Activated effector memory CD4-positive, alpha-beta T cell treated with Interleukin-2 at 50 U/mL for 16 hours (primary cell): ENCODE results near the gene PPAN.

ENCODE experiments used
- DNase-seq: peaks from one replicate; pipeline ENCODE4 v3.0.0-alpha.2; 2020

PPAN gene

GRCh38 chr19:10114651-10115391 is 8.7 kb downstream of the PPAN start:
- DNase-seq = no peak

GRCh38 chr19:10115392-10116084 is 9.4 kb downstream of the PPAN start:
- DNase-seq = no peak

GRCh38 chr19:10116085-10116865 is 10.1 kb downstream of the PPAN start:
- DNase-seq = no peak

- DNase-seq = no peak
Observed at GRCh38 chr19:10116866-10117616, 10.9 kb downstream of the PPAN start.

- DNase-seq = no peak
Observed at GRCh38 chr19:10118960-10119359, 12.8 kb downstream of the PPAN start.

GRCh38 chr19:10120538-10121189 is 14.5 kb downstream of the PPAN start:
- DNase-seq = no peak

GRCh38 chr19:10122045-10122444 is 15.9 kb downstream of the PPAN start:
- DNase-seq = no peak

GRCh38 chr19:10124429-10124828 is 18.3 kb downstream of the PPAN start:
- DNase-seq = no peak

- DNase-seq = no peak
Observed at GRCh38 chr19:10126213-10126639, 20.1 kb downstream of the PPAN start.

- DNase-seq = no peak
Observed at GRCh38 chr19:10132905-10133304, 26.7 kb downstream of the PPAN start.

GRCh38 chr19:10133596-10133995 is 27.4 kb downstream of the PPAN start:
- no peak for DNase-seq

- no peak for DNase-seq
Observed at GRCh38 chr19:10134040-10134439, 27.9 kb downstream of the PPAN start.

GRCh38 chr19:10135551-10136334 is 29.6 kb downstream of the PPAN start:
- no peak for DNase-seq

- no peak for DNase-seq
Observed at GRCh38 chr19:10136936-10137335, 30.8 kb downstream of the PPAN start.

- DNase-seq = no peak
Observed at GRCh38 chr19:10137751-10138682, 31.9 kb downstream of the PPAN start.

- no peak for DNase-seq
Observed at GRCh38 chr19:10138879-10139795, 33.0 kb downstream of the PPAN start.

GRCh38 chr19:10139952-10140351 is 33.8 kb downstream of the PPAN start:
- DNase-seq = no peak

GRCh38 chr19:10141479-10141878 is 35.3 kb downstream of the PPAN start:
- DNase-seq = no peak

- DNase-seq = no peak
Observed at GRCh38 chr19:10141973-10142372, 35.8 kb downstream of the PPAN start.
